T-helper 22 cell (primary cell): ENCODE data around the gene DMD.
"Not testable (repeated sequence)": the region's sequence is repeated elsewhere in the genome, so short reads cannot be mapped to it uniquely, and the experiment has no call there.

Source experiments
- DNase-seq: peaks from one replicate; pipeline ENCODE4 v3.0.0-alpha.2; 2020; ENCODE audit warnings: low read depth

DMD gene

GRCh38 chrX:31593353-31593752 lies 1618.0 kb downstream of the DMD start:
- no peak for DNase-seq

DNA sequence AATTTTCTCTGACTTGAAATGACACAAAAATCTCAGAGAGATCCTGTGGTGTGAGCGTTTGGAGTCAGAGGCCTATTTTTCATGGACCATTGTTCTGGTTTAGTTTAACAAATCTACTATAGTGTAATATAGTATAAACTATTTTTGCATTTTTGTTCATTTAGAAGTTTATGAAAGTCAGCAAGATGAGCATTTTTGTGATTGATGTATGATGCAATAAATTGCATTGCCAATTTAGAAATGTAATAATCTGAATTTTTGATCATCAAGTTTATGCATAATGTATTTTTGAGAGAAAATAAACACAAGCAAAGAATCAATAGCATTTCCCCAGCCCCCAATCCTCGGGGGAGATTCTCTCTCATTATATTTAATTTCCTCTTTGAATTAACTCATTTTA lies 1620.0 kb downstream of the DMD start:
- DNase-seq, result no peak

DNA sequence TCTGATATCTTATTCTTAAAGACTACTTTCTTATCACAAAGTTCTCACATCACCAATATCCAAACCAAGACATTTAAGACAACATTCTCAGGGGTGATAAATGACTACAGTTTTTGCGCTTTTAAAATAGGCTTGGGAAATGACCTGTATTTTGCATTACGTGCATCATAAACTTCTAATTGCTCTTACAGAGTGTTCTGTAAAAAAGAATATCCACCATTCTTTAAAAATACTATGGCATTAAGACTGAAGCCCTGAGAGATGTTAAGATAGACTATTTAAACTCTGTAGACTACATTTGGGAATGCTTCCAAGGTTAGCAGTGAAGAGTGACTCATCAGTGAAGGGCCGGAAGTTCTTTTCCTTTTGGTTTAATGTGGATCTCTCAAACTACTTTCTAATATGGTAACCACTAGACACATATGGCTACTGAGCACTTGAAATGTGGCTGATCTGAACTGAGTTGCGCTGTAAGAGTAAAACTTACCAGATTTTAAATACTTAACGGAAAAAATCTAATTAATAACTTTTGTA lies 1620.7 kb downstream of the DMD start:
- no peak for DNase-seq

DNA sequence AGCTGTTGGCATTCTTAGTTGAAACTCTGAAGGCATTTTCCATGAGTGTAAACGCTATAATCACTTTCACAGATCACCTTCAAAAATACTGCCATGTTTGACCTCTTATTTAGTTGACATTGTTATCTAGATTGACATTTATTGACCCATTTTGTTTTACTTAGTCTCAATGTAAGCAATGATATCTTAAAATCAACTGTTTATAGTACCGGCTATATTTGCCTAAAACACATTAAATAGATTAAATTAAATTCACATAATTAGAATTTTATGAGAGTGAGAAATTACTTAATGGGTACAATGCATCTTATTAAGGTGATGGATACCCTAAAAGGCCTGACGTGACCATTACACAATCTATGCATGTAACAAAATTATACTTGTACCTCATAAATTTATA lies 1621.8 kb downstream of the DMD start:
- DNase-seq, result no peak

DNA sequence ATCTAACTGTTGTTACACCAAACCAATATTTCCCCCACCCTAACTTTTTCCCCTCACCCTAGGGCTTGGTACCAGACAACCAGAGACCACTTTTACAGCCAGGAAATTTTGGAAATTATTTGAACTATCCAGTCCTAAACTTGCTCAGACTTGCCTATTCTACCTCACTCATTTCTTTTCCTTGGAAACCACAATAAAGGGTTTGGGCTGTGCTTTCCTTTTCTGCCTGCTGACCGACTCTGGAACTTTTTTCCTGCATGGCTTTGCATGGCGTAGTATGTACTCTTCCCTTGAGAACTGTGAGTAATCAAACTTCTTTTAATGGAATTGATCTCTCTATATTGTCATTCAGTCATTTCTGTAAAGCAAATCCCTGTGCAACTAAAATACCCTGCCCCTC lies 1623.0 kb downstream of the DMD start:
- DNase-seq, result no peak

- not testable (repeated sequence) for DNase-seq
Measured at GRCh38 chrX:31583892-31584291, 1627.5 kb downstream of the DMD start.

- DNase-seq, result no peak
Measured at GRCh38 chrX:31580726-31581125, 1630.6 kb downstream of the DMD start.

GRCh38 chrX:31580227-31580626 lies 1631.1 kb downstream of the DMD start:
- no peak for DNase-seq

GRCh38 chrX:31572360-31572759 lies 1639.0 kb downstream of the DMD start:
- DNase-seq, result no peak

- no peak for DNase-seq
Measured at GRCh38 chrX:31570658-31571057, 1640.7 kb downstream of the DMD start.

- DNase-seq, result no peak
Measured at GRCh38 chrX:31563792-31564191, 1647.6 kb downstream of the DMD start.

DNA sequence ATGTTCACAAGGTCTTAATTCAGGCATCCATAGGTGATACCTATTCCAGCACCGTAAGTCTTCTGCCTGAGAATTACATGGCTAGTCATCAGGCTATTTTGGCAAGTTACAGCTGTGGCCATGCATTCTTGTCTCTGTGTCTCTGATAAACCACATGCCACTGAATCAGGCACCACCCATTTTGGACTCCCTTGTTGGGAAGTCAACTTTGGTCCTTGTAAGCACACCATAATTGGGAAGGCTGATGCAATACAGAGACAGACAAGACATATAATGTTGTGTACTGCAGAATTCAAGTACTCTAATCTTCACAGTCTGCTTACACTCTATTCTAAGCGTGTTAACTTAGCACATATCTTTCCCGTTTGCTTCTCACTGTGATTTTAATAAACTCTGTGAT lies 1655.8 kb downstream of the DMD start:
- DNase-seq, result no peak

GRCh38 chrX:31551913-31552312 lies 1659.4 kb downstream of the DMD start:
- DNase-seq, result no peak

GRCh38 chrX:31550158-31550557 lies 1661.2 kb downstream of the DMD start:
- no peak for DNase-seq

DNA sequence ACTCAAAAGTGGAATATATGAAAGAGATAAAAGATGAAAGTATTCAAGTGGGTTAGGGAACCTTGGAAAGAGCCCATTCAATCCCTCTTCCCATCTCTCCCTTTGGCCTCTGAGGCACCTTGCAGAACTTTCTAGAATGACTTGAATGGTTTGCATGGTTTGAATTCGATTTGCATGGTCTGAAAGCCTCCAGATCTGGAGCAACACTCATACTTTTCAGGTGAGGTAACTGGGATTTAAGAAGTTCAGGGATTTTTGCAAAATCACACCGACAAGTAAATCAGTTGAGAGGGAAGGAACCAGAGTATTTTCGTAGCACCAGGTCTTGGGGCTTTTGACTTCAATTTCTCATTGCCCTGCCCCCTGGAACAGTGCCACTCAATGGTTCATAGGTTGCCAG lies 1663.5 kb downstream of the DMD start:
- DNase-seq, result no peak

- no peak for DNase-seq
Measured at GRCh38 chrX:31547416-31547815, 1663.9 kb downstream of the DMD start.

DNA sequence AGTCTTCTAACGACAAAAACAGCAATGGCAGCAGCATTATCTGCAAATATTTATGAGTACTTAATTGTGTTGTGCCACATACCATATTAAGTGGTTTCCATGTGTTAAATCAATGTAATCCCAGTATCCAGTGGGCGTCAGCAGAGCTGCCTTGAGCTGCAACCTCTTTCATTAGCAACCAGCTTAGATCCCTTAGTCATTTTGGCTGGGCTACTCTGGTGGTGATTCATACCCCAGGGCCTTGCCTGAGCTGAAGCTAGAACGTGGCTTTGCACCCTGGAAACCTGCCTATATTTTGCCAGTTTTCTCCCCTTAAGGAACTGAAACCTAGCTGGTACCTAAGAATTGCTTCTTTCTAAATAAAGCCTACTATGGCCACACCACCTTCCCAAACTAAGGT lies 1665.2 kb downstream of the DMD start:
- DNase-seq, result no peak

- DNase-seq, result no peak
Measured at GRCh38 chrX:31545726-31546125, 1665.6 kb downstream of the DMD start.

DNA sequence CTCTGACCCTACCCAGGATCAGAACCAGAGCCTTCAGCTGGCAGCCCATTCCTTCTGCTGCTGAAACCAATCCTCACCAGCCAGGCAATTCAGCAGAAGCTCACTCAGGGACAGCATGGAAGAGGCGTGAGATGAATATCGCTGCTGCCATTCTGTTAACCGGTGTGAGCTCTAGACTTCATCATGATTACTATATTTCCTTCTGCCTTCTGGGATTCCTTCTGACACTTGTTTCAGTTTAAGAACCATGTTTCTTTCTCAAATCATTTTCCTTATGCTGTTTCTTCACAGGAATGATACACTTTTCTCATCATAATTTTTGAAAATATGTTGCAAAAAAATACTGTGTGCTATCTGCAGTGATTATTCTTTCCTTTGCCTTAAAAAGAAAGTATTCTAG lies 1666.2 kb downstream of the DMD start:
- no peak for DNase-seq

DNA sequence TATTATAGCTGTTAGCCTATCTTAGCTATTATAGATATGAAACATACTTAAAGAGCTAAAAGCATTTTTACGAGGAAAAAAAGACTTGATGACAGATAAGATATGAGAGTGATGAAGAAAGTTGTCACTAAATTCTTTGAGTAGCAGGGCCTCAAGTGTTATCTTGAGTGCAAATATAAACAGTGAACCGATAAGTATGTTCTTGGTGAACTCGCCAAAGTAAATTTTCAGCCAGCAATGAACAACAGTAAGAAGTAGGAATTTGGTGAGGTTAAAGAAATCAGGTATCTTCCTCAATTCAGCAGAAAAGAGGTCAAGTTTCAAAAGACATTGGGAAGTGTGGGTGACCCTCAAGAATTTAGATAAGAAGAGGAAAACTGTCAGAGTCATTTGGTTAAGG lies 1667.7 kb downstream of the DMD start:
- no peak for DNase-seq

DNA sequence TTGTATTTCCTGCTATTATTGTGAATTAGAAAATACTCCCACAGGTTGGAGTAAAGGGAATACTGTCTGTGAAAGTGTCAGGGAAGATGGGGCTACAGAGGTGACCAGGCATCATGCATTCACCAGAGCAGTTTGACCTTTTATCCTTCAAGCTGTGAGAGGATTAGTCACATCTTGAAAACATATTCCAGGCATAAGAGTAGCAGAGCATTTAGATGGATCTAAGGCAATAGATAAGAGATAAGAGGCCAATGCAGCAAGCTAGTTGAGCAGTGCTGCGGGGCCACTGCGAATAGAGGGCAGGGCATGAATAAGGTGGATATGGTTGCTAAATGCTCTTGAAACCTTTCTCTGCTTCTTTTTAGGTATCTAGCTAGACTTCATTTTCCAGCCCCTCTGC lies 1668.8 kb downstream of the DMD start:
- no peak for DNase-seq

DNA sequence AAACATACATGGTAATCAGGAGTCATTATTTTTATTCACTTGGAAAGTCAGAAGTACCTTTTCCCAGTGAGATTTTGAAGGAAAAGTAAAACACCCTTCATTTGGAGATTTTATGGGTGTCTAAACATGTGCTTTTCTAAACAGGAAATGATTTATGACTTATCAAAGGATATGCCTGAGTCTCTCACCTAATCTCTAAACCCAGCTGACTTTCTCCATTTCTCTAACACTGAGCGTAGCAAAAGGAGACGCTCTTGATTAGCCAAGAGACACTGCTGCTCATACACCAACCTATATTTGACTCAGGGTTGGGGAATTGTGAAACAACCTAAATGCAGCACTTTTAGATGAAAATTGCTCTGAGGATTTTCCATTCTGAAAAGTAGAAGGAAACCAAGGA lies 1671.0 kb downstream of the DMD start:
- no peak for DNase-seq

GRCh38 chrX:31527455-31528126 lies 1683.8 kb downstream of the DMD start:
- no peak for DNase-seq

- DNase-seq, result no peak
Measured at GRCh38 chrX:31523884-31524536, 1687.3 kb downstream of the DMD start.
